T1000 (cell line): ENCODE results near the gene FGD5.

ENCODE experiments used
- DNase-seq: peaks from one replicate; lab custom pipeline; 2025; ENCODE audit warnings: mixed read lengths; lab: John Stamatoyannopoulos, UW

FGD5 gene

DNA sequence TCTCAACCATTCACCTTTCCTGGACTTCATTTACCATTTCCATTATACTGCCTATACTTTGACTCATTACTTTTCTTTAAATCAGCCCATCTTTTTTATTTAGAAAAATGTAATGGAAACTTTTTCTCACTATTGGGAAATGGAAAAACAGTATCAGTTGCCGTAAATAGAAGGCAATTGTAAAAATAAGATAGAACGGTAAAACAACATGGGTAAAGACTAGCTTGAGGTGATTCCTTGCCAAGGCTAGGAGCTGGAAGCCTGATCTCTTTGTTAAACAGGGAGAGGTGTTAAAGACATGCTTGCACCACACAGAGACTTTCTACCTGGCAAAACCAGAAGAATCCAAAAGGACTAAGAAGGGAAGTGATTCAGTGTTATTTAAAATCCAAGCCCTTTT, 5.9 kb downstream of the FGD5 start:
- no peak for DNase-seq

DNA sequence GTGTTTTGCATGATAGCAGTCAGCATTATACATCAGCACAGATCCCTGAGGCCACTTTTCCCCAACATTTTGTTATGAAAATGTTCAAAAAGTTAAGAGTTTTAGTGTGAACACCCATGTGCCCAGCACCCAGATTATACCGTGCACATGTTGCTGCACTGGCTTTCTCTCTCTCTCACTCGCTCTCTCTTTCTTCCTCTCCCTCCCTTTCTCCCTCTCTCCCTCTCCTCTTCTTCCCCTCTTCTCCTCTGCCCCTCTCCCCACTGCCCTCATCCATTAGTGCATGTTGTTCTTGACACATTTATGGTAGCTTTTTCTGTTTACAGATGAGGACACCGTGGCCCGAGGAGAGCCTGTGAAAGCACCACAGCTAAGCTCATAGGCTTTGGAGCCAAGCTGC, 7.3 kb downstream of the FGD5 start:
- no peak for DNase-seq

DNA sequence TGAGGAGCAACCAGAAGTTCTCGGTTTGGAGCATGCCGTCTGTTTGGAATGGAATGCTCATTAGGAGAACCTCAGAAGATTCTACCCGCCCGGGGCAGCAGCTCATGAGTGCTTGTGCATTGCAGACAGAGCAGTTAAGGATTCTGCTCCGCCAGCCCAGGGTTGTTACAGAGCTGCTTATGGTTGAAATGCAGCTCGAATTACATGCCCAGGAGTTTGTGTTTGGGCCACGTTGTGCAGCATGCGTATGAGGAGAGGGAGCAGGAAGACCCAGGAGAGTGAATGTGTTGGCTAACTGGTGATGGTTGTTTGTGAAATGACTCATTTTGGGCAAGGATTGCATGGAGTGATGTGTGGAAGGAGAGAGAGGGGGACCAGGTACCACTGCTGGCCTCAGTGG, 9.0 kb downstream of the FGD5 start:
- no peak for DNase-seq

DNA sequence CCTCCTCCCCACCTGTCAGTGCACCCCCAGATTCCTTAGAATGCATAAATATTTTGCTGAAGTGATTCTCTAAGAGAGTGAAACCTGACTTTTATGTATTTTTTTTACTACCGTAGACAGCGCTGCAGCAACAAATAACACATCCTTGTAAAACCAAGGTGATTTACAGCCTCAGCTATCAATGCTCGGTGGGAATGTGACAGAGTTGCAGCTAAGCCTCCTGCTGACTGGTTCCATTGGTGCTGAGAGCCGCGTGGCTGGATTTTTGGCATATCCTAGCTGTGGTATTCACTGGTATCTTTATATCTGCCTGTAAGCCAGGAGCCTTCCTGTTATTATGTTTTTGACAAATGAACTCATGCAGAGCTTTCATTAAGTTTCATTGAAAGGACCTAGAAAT, 11.0 kb downstream of the FGD5 start:
- no peak for DNase-seq

DNA sequence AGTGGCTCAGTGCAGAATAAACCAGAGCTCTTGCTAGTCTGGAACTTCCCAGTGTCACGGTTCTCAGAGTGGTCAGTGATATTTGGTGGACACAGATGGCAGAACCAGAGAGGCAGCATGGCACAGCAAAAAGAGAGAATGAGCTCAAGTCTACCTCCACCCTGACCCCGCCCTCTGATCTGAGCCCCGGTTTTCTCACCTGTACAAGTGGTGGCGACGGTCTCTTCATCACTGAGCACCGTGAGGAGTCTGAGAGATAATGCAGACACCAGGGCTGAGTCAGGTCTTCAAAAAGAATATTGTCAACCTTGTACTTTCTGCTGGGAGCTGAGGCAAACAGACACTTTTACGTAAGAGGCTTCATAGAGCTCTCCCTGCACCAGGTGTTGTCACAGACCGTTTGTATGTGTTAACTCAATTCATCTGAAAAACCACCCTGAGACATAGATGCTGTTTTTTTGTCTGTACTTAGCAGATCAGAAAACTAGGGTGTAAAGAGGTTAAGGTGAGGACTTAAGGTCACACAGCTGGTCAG, 13.2 kb downstream of the FGD5 start:
- DNase-seq: no peak

DNA sequence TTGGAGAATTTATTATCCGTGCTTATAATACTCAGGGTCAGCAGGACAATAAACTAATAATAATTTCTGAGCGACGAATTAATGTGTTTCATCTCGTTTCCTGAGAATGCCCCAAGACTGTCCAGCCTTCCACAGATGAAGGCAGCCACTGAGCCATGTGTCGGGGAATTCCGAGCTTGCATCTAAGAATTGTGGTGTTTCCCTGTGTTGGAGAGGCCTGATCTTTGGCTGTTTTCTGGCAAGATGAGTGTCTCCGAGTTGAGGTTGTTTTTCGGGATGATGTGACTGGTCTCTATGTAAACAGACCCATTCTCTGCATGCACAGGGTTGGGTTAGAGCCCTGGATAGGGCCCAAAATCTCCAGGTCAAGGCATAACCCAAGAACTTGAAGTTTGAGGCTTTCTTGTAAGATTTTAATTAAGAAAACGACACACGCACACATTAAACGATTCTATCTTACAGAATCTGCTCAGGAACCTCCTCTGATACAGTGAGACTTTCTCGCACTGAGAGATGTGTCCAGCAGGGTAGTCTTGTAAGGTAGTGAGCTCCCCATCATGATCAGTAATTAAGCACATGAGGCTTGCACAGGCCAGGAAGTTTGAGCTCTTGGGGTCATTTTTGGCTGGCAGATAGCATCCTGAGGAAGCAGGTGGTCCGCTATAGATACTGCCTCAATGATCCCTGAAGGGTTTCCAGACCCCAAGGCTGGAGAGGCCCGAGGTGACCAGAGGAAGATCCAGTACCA, 14.4 kb downstream of the FGD5 start:
- no peak for DNase-seq

DNA sequence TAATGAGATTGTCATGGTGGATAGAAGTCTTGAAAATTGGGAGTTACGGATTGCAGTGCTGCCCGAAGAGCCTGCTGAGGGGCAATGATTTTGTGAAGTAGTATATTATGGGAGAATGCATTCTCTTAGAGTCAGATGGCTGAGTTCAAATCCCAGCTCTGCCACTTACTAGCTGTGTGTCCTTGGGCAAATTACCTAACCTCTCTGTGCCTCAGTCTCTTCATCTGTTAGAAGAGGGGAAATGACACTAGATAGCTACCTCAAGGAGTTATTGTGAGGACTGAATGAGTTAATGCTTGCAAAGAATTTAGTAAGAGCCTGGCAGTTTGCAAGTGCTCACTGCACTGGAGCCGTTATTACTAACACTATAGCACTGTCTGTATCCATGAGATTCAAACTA, 15.4 kb downstream of the FGD5 start:
- DNase-seq: no peak

DNA sequence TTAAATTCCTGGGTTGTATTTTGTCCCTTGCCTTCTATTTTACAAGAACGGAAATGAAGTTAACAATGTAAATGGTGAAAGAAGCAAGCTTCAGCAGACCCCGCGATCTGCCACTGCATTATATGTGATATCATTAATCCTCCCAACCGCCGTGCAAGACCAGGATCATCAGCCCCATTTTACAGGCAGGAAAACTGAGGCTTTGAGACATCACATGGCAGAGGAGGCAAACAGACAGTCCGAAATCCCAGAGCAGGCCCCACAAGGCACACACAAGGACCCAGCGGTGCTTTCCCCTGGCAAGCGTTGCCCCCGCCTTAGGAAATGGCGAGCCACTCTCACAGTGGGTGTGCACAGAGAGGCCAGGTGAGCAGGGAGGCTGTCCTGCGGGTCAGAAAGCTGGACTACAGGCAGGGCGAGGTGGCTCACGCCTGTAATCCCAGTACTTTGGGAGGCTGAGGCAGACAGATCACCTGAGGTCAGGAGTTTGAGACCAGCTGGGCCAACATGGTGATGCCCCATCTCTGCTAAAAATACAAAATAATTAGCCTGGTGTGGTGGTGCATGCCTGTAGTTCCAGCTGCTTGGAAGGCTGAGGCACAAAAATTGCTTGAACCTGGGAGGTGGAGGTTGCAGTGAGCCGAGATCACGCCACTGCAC, 16.2 kb downstream of the FGD5 start:
- DNase-seq: no peak

DNA sequence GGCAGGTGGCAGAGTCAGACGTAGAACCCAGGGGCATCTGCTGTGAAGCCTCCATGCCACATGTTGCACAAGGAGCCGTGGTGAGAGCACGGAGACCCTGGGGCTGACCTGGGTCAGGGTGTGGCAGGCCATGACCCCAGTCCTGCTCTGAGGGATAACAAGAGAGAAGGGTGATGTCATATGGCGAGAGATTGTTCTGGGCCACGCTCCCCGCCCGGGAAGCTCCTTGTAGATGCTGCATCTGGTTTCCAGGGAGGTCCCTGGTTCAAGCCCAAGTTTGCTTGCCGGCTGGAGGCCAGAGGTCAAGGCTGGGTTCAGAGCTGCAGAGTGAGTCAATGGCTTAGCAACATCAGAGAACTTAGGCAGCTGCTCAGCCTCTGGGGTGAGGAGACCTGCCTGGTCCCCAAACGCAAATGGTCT, 17.3 kb downstream of the FGD5 start:
- DNase-seq: no peak

DNA sequence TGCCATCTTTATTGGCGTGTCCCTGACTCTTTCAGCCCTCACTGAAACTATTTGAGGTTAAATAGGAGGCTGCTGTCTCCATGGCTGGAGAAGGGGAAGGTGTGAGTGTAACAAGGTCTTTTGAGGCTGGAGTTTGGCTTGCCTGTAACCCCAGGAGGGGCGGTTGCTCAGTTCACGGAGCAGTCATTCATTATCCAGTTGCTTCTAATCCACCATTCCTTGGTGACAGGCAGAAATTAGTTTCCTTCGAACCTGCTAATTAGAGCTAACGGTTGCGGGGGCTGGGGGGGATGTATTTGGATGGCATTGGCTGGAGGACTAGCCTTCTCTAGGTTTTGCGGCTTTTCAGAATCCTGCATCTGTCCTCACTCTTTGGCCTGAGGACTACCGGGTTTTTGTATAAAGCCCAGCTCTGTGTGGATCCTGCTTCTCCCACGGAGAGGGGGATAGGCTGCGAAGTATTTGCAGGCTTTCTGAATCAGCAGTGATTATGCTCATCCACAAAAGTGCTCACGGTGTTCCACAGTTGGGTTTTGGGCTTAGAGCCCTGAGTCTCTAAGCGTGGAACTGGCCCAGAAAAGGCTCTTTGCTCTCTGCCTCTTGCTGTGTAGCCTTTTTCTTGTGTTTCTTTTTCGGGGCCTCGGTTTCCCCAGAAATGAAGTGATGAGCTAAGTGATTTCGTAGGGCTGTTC, 18.6 kb downstream of the FGD5 start:
- DNase-seq: no peak

DNA sequence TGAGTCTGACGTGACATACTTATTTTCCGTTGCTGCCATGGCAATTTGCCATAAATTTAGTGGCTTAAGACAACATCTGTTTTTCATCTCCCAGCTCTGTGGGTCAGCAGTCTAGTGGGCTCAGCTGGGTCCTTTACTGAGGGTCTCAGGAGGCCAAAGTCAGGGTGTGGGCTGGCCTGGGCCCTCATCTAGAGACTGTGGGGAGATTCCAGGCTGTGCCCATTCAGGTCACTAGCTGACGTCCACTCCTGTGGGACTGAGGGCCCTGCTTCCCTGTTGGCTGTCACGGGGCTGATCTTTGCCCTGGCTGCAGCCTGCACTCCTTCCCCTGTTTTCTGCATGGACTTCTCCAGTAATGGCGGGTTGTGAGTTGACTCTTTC, 19.1 kb downstream of the FGD5 start:
- DNase-seq: no peak

DNA sequence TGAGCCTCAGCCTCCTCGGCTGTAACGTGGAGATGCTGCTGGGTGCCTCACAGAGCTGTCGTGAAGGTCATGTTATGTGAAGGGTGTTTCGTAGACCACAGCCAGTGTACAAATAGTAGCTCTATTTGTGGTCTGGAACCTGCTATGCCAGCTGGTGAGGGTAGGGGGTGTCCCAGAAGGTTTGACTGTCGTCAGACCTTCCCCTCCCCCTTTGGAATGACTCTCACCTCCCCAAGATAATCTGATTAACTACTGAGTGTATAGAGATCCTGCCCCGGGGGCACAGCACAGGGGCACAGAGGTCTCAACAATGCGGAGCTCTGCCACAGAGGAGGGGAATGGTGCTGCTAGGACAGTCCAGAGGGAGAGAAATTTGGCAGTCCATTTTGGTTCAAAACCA, 20.5 kb downstream of the FGD5 start:
- no peak for DNase-seq

DNA sequence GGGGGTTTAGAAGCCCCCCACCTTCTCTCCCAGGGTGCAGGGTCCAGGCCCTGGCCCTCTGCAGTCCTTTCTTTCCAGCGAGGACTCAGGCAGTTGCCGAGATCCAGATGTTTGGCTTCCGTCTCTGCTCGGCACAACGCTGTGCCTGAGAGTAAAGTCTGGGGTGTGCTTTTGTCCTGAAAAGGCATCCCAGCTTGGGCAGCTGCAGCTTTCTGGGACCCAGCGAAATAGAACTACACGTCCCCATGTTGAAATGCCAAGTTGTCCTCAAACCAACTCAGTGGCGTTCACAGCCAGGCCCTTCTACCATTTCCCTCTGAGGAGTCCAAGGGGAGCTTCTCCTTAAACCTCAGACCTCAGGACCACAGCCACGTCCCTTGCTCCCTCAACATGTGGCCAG, 23.1 kb downstream of the FGD5 start:
- no peak for DNase-seq

DNA sequence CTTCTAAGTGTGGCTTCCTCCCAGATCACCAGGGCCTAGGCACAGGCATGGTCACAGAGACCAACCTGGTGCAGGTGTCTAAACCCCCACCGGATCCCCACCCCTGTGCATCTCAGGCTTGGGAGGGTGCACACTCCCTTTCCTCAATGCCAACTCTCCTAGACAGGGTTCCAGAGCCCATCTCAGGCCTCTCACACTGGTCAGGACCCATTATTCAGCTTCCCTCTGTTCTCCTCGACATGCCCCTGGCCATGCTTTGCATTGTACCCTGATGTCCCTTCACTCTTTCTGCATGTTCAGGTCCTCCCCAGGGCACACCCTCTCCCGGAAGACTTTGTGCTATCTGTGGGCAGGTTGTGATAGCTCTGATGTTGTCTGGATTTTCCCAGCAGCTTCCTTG, 23.5 kb downstream of the FGD5 start:
- no peak for DNase-seq

DNA sequence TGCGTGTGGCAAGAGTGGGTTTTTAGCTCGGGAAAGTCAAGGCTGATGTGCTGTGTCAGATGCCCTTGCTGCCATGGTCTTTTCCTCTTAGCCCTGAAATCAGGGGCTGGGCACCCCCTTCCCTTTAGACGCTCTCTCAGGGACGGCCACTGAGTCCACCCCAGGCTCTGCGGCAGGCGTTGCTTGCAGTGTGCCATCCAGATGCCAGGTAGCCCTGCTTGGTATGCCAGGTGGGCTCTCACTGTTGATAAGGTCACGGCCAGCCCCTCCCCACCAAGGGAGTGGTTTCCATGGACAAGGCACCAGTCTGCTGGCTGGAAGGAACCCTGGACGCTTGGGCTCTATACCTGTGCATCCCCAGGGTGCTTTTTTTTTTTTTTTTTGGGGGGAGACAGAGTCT, 24.6 kb downstream of the FGD5 start:
- no peak for DNase-seq

DNA sequence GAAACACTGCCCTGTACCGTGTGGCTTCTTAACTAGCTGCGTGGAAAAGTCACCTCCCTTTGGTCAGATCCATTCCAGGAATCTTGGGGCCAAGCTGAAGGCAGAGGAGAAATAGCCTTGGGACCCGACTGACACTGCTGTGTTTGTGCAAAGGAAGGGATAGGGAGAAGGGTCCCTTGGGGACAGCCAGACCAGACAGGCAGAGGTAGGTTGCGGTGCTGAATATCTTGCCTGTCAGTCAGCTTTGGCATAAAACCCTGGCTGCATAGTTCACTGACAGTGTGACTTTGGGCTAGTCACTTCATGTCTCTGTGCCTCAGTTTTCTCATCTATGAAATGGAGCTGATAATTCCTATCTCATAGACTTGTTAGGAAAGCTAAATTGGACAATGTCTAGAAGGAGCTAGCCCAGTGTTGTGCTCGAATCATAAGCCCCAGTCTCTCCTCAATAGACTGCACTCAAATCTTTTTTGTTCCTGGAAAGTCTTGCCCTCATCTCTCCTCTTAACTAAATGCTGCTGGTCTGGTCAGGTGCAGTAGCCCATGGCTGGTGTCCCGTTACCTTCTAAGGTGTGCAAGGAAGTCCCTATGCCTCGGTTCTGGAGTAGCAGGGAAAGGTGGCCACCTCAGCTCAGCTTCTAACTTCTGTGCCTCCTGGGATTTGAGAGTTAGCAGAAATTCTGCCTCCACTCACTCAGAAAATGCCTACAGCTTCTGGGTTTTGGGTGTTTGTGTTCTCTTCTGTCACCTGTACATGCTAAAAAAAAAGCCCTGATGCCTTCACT, 25.8 kb downstream of the FGD5 start:
- no peak for DNase-seq

DNA sequence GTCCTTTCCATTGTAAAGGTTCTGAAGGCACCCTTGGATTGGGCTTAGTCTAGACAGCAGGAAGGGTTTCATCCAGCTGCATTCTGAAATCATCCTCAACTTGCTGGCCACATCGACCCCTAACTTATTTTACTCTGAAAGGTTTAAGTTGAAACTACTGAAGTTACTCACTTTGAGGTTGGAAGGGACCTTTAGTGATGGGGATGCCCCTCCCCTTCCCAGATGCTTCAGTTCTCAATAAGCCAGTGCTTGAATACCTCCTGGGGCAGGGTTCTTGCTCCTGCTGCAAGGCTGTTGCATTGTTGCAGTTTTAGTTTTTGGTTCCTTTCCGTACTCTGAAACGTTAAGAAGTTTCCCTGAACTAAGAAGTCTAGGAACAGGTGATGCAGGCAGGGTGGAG, 26.4 kb downstream of the FGD5 start:
- no peak for DNase-seq

DNA sequence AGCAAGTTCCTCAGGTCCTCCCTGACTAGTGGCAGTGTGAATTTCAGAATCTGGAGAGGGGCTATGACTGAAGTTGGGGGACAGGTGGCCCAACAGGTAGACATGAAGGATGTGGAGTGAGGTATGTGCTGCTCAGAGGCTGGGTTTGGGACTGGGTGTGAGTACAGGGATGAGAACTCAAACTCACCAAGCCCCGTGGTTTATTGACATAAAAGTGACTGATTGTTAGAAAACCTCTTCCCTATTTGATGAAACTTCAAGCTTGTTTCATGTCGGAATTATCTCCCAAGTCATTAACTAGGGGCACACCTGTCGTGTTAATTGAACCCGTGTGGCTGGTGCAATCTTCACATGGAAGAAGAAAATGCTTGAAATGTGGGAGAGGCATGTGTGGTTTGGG, 27.1 kb downstream of the FGD5 start:
- DNase-seq: no peak

DNA sequence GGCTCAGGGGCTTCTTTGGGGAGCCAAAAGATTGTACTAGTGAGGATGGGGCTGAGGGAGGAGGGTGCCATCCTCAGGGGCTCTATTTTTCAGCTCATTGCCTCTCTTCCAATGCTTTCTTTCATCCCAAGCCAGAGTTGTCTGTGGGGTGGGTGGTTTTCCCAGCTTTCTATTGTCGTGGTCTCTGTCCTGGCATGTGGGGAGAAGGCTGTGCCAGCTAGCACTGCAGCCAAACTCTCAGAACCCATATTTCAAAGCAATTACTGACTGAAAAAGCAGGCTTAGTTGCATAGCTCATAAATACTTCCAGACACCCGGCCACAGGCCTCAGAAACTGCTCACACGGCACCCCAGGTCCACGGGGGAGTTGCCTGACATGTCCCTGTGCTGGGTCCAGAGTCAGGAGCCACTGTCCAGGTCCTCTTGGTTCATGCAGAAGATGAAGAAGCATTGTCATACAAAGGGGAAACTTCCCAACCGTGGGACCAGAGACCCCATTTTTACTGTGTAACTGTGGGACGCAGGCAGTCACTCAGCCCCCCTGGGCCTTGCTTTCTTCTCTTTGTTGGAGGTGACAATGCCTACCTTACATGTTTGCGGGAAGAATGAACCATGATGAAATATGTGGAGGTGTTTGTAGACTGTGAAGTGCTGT, 27.6 kb downstream of the FGD5 start:
- DNase-seq: no peak

DNA sequence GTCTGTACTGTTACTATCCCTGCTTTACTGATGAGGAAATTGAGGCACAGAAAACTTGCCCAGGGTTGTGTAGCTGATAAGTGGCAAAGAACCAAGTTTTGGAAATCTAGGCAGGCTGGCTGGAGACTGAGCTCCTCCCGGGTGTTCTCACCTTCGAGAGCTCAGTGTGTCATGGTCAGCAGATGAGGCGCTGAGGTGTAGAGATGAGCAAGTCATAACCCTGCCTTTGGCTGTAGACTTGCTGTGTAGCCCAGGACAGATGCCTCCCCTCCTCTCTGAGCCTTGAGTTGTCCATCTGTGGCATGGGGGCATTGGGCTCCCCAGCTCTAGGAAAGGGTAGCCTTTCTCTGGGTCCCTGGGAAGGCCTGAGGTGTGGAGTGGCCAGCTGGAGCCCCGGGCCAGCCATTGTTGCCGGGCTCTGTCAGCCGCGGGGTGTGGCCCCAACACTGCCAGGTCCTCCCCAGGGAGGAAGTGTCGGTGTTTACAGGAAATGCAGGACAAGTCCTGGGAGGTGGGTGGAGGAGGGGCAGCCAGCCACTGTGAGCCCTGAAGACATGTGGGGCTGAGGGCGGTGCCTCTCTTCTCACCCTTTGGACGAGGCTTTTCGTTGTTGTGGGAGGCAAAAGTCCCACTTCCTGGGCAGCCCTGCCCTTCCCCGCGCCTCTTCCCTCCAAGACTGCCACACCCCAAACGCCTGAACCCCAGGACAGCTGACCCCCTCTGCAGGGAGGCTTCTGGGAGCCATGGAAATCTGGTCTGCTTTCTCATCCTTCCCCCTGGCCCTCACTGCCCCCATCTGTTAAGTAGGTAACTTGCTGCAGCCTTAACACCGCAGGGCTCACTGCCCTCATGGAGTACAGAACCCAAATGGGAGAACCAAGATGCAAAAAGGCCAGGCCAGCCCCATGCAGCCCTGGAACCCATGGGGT, 29.1 kb downstream of the FGD5 start:
- DNase-seq: no peak

DNA sequence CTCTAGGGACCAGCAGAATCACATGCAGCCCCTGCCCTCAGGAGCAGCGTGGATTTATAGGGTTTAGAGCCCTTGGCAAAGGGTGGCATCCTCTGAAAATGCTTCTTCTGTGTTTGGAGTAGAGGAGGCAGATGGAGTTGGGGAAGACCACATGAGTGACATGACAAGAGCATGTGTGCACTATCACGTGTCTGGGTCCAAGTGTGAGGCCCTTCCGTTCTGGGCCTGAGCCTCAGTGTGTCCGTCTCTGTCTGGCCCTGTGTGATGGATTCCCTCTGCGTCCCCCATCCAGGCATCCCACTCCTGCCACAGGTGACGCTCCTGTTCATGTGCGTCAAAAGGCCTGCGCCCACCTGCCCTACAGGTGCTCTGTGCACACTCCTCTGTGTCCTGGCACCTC, 30.1 kb downstream of the FGD5 start:
- no peak for DNase-seq
